Subcutaneous adipose tissue (tissue), 4 donors: ENCODE results near the gene WDR31. TPM values are rescaled to one million over a fixed set of nuclear protein-coding genes. Genes with fewer than 3 reads are reported as not detected.

Experiments
- total RNA-seq, 4 donors: library from RNA; depleted of rRNA; stranded (reverse); fragments of >200 nt; gene quantifications; one replicate each; pipeline ENCODE4 v1.1.0, GENCODE V29; 2016
- TF ChIP-seq, protein P1 (sequence below): fragments of 450-650 bp; IDR thresholded peaks from one replicate; pipeline ENCODE4 v1.5.1; 2016; ENCODE audit warnings: low read depth, mild to moderate bottlenecking, control low read depth, antibody characterized with exemption, moderate library complexity

The WDR31 gene
- total RNA-seq, 4 donors from 2014 or later = 1.4 to 5.7 (median 2.3) TPM

DNA sequence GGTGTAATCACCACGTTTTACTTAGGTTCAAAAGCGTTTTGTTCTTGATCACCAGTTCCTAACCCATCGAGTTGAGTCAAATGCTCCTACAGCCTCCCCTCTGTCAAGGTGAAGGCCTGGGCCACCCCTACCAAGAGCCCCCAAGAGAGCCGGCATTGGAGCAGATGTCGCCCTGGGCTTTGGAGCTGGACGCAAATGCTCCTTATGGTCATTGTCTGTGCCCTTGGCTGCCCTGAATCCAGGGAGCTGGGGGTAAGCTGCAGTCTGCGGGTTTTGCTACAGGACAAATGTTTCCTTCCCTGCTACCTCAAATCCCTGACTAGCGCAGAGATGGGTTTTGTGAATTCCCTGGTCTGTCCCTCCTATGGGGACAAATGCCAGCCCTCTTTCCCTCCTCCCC lies 41.8 kb downstream of the WDR31 start:
- TF ChIP-seq, protein P1, sequence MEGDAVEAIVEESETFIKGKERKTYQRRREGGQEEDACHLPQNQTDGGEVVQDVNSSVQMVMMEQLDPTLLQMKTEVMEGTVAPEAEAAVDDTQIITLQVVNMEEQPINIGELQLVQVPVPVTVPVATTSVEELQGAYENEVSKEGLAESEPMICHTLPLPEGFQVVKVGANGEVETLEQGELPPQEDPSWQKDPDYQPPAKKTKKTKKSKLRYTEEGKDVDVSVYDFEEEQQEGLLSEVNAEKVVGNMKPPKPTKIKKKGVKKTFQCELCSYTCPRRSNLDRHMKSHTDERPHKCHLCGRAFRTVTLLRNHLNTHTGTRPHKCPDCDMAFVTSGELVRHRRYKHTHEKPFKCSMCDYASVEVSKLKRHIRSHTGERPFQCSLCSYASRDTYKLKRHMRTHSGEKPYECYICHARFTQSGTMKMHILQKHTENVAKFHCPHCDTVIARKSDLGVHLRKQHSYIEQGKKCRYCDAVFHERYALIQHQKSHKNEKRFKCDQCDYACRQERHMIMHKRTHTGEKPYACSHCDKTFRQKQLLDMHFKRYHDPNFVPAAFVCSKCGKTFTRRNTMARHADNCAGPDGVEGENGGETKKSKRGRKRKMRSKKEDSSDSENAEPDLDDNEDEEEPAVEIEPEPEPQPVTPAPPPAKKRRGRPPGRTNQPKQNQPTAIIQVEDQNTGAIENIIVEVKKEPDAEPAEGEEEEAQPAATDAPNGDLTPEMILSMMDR = no peak

DNA sequence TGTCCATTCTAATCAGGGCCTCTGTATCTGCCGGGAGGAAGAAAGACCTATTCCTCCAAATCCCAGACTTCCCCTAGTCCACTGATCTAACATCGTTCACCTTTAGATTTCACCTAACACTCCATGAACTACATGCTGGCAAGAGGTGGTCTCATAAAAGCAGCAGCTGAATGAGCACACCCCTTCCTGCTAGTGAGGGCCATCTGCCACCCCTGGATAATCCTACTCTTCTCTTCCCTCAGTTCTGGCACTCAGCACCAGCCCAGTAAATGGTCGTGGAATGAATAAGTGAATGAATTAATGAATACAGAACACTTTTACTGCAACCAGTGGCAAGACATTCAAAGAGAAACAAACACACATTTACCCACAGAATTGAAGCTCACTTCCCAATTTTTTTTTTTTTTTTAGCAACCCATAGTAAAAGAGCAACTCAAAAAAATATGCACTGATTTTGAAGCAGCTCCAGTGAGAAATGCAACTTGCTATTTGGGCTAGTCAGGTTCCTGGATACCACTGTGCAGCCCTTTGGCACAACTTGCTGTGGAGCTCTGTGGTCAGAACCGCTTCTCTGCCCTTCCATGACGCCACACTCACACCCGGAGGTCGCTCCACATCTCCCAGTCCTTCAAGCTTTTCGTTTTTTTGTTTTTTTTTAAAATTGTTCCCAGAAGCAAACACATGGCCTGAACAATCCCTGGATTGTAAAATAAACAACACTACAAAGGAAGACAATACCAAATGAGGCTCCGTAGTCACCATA lies 43.1 kb downstream of the WDR31 start:
- TF ChIP-seq, protein P1 = no peak

DNA sequence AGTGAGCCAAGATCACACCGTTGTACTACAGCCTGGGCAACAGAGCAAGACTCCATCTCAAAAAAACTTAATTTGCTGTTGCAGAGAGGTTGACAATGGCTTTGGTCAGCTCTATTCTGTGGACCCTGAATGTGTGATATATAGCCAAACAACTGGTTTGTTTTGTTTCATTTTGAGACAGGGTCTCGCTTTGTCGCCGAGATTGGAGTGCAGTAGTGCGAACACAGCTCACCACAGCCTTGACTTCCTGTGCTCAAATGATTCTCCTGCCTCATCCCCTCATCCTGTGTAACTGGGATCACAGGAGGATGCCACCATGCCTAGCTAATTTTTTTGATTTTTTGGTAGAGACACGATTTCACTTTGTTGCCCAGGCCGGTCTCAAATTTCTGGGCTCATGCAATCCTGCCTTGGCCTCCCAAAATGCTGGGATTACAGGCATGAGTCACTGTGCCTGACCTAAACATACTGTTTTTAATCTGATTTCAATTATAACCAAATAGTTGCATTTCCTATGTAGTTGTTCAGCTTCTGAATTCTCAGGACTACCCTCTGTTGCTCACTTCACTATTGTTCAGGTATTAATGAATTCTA lies 46.7 kb downstream of the WDR31 start:
- TF ChIP-seq, protein P1 = no peak

- TF ChIP-seq, protein P1 = no peak
Observed at GRCh38 chr9:113290052-113290607, 49.9 kb downstream of the WDR31 start.

DNA sequence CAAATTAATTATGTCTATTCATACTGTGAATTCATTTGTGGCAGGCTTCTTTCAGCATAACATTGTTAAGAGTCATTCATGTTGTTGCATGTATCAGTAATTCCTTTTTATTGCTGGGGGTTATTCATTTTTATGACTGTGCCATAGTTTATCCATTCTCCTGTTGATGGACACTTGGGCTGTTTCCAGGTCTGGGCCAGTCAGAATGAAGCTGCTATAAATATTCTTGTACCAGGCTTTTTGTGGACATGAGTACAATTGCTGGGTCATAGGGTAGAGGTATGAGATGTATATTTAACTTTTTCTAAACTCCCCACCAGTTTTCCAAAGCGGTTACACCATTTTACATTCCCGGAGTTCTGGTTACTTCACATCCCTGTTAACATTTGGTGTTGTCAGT lies 51.0 kb downstream of the WDR31 start:
- TF ChIP-seq, protein P1 = no peak

DNA sequence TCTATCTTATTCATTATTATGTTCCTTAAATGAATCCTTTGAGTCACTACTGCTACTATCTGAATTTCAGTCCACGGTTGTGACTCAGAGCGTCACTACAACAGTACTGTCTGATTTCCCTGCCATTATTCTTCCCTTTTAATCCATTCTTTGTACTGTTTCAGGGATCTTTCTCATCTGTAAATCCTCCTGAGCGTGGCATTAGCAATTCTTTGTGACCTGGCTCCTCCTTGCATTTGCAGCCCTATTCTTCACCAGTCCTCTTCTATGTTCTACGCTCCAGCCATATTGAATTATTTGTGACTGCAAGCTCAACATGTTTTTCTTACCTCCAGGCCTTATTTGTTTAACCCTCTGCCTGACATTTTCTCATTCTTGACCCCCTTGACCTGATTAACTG lies 58.7 kb downstream of the WDR31 start:
- TF ChIP-seq, protein P1 = no peak

DNA sequence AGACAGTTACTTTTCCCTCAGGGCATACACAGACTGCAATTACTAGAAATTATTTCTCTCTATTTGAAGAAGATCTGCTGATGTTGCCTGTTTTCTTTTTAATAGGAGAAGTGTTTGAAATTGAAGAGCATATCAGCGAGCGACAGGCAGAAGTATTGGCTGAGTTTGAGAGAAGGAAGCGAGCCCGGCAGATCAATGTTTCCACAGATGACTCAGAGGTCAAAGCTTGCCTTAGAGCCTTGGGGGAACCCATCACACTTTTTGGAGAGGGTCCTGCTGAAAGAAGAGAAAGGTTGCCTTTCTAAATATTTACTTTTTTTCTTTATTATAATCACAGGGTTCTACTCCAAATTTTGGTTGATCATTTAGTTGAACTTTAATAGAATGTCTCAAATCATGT lies 61.2 kb downstream of the WDR31 start:
- TF ChIP-seq, protein P1 = no peak
